ENCODE results near the gene EIF5. TPM values are rescaled to one million over a fixed set of nuclear protein-coding genes. Genes with fewer than 3 reads are reported as not detected.
A peak's percentile ranks its signal among the peaks of the same experiment; 100 is the strongest.

The EIF5 gene
- total RNA-seq, 1 experiment from 2014 or later, result 238 TPM

DNA sequence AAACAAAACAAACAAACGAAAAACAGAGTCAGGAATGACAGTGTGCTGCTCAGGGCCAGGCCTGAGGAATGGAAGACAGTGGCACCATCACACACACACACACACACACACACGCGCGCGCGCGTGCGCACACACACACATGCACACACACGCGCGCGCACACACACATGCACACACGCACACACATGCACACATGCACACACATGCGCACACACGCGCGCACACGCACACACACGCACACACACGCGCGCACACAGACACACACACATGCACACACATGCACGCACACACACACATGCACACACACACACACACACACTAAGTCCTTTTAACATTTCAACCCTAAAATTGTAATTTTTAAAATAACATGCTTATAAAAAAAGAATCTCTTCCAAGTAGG lies 38.0 kb downstream of the EIF5 start:
- Histone ChIP-seq H2AFZ (ENCODE audit: low read depth, low read length, poor library complexity, severe bottlenecking) (no peak overlapping the region), H3K9me2 (ENCODE audit: insufficient read depth) (no peaks in the 10 kb centered on the region), H3K4me2 (ENCODE audit: low read length) (peak overlapping the region; percentile 50), H3K9me3 (ENCODE audit: control insufficient read depth in 1 of 2, insufficient read depth in 1 of 2, low read depth in 1 of 2, low read length in 2 of 2) (no peaks in the 10 kb centered on the region), H3K36me3 (ENCODE audit: control insufficient read depth in 1 of 2, insufficient read depth in 2 of 2, low read length in 2 of 2) (no peaks in the 10 kb centered on the region), H3K27me3 (ENCODE audit: insufficient read depth, low read length) (no peaks in the 10 kb centered on the region), H3K79me2 (ENCODE audit: insufficient read depth, low read length) (no peaks in the 10 kb centered on the region), H3K9ac (ENCODE audit: low read length) (0 out of 2 replicates have a peak overlapping the region, but pooled peaks have one; percentile 1), H3K4me3 (replicated peaks in 1 of 2; ENCODE audit: low read depth in 1 of 2, low read length in 2 of 2) (peak overlapping the region in 1 of 2 experiments; percentile 4; a peak in 1 of 4 replicates), H3K27ac (ENCODE audit: low read depth, low read length) (no peak overlapping the region), H3K4me1 (ENCODE audit: control insufficient read depth in 1 of 2, insufficient read depth in 2 of 2, low read length in 2 of 2) (peaks cover 8 to 13% of the 10 kb centered on the region in 2 experiments), H4K20me1 (ENCODE audit: insufficient read depth) (no peaks in the 10 kb centered on the region)
- no TSS peak for BruUV-seq (replicated peaks)
- POLR2A ChIA-PET, result interaction anchor here (0.7 to 1.5 kb wide), 3 partner anchors 31 to 1067 kb away, joined by 3 to 6 read pairs (median 4); partner anchors contain the start of genes EIF5 and MOK
- TF ChIP-seq EZH2phosphoT487 (IDR thresholded peaks at IDR 0.05; ENCODE audit: borderline replicate concordance), result no peak
- TF ChIP-seq YY1 (IDR thresholded peaks at IDR 0.05; ENCODE audit: extremely low read depth, insufficient replicate concordance, low read depth, low read length), result no peak
- TF ChIP-seq SP1 (IDR thresholded peaks at IDR 0.05; ENCODE audit: low read depth), result no peak
- TF ChIP-seq CBX3 (IDR thresholded peaks at IDR 0.05; ENCODE audit: low read depth), result no peak
- no peak for TF ChIP-seq ZNF274 (IDR thresholded peaks at IDR 0.05; ENCODE audit: low read depth, low read length)
- TF ChIP-seq SRF (IDR thresholded peaks at IDR 0.05; ENCODE audit: low read depth), result no peak
- TF ChIP-seq POLR2A (IDR thresholded peaks at IDR 0.05; ENCODE audit: borderline replicate concordance, extremely low read depth, insufficient read depth, insufficient read length), result no peak
- TF ChIP-seq POLR2AphosphoS5 (IDR thresholded peaks at IDR 0.05; ENCODE audit: low read depth, low read length), result no peak
- TF ChIP-seq SIN3A (IDR thresholded peaks at IDR 0.05; ENCODE audit: low read depth), result no peak
- TF ChIP-seq, protein P1, sequence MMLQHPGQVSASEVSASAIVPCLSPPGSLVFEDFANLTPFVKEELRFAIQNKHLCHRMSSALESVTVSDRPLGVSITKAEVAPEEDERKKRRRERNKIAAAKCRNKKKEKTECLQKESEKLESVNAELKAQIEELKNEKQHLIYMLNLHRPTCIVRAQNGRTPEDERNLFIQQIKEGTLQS (IDR thresholded peaks at IDR 0.05), result no peak
- TF ChIP-seq FOSL1 (IDR thresholded peaks at IDR 0.05; ENCODE audit: low read depth), result no peak
- TF ChIP-seq, protein P2, sequence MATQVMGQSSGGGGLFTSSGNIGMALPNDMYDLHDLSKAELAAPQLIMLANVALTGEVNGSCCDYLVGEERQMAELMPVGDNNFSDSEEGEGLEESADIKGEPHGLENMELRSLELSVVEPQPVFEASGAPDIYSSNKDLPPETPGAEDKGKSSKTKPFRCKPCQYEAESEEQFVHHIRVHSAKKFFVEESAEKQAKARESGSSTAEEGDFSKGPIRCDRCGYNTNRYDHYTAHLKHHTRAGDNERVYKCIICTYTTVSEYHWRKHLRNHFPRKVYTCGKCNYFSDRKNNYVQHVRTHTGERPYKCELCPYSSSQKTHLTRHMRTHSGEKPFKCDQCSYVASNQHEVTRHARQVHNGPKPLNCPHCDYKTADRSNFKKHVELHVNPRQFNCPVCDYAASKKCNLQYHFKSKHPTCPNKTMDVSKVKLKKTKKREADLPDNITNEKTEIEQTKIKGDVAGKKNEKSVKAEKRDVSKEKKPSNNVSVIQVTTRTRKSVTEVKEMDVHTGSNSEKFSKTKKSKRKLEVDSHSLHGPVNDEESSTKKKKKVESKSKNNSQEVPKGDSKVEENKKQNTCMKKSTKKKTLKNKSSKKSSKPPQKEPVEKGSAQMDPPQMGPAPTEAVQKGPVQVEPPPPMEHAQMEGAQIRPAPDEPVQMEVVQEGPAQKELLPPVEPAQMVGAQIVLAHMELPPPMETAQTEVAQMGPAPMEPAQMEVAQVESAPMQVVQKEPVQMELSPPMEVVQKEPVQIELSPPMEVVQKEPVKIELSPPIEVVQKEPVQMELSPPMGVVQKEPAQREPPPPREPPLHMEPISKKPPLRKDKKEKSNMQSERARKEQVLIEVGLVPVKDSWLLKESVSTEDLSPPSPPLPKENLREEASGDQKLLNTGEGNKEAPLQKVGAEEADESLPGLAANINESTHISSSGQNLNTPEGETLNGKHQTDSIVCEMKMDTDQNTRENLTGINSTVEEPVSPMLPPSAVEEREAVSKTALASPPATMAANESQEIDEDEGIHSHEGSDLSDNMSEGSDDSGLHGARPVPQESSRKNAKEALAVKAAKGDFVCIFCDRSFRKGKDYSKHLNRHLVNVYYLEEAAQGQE (IDR thresholded peaks at IDR 0.05; ENCODE audit: low read depth), result no peak
- TF ChIP-seq ZFX (IDR thresholded peaks at IDR 0.05), result no peak
- TF ChIP-seq EZH2 (IDR thresholded peaks at IDR 0.05), result no peak
- TF ChIP-seq CEBPB (IDR thresholded peaks at IDR 0.05; ENCODE audit: low read depth), result no peak
- TF ChIP-seq, protein P3, sequence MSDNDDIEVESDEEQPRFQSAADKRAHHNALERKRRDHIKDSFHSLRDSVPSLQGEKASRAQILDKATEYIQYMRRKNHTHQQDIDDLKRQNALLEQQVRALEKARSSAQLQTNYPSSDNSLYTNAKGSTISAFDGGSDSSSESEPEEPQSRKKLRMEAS (IDR thresholded peaks at IDR 0.05), result no peak
- TF ChIP-seq, protein P4, sequence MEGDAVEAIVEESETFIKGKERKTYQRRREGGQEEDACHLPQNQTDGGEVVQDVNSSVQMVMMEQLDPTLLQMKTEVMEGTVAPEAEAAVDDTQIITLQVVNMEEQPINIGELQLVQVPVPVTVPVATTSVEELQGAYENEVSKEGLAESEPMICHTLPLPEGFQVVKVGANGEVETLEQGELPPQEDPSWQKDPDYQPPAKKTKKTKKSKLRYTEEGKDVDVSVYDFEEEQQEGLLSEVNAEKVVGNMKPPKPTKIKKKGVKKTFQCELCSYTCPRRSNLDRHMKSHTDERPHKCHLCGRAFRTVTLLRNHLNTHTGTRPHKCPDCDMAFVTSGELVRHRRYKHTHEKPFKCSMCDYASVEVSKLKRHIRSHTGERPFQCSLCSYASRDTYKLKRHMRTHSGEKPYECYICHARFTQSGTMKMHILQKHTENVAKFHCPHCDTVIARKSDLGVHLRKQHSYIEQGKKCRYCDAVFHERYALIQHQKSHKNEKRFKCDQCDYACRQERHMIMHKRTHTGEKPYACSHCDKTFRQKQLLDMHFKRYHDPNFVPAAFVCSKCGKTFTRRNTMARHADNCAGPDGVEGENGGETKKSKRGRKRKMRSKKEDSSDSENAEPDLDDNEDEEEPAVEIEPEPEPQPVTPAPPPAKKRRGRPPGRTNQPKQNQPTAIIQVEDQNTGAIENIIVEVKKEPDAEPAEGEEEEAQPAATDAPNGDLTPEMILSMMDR (IDR thresholded peaks at IDR 0.05 in 2 of 3, conservative IDR thresholded peaks at IDR 0.05 in 1 of 3; ENCODE audit: borderline replicate concordance in 1 of 3, insufficient read depth in 1 of 3, low read depth in 2 of 3, low read length in 2 of 3), result no peak
- TF ChIP-seq, protein P5, sequence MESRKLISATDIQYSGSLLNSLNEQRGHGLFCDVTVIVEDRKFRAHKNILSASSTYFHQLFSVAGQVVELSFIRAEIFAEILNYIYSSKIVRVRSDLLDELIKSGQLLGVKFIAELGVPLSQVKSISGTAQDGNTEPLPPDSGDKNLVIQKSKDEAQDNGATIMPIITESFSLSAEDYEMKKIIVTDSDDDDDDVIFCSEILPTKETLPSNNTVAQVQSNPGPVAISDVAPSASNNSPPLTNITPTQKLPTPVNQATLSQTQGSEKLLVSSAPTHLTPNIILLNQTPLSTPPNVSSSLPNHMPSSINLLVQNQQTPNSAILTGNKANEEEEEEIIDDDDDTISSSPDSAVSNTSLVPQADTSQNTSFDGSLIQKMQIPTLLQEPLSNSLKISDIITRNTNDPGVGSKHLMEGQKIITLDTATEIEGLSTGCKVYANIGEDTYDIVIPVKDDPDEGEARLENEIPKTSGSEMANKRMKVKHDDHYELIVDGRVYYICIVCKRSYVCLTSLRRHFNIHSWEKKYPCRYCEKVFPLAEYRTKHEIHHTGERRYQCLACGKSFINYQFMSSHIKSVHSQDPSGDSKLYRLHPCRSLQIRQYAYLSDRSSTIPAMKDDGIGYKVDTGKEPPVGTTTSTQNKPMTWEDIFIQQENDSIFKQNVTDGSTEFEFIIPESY (IDR thresholded peaks at IDR 0.05; ENCODE audit: extremely low read depth, insufficient replicate concordance, low read length), result no peak
- no peak for TF ChIP-seq JUND (IDR thresholded peaks at IDR 0.05)
- no peak for ATAC-seq
- intact Hi-C loops (cut with micrococcal nuclease), result no loop called here
- DNase-seq (ENCODE audit: low read depth, low spot score), result no peak
- RAD21 ChIA-PET (ENCODE audit: low non-redundant PET in 1 of 2, low total read pairs in 2 of 2, uncharacterized antibody in 2 of 2, unreplicated experiment in 2 of 2), result no interaction called here
- CTCF ChIA-PET, result interaction anchor here (1.3 kb wide), 1 partner anchor 19 kb away, joined by 7 read pairs; no protein-coding TSS in a partner anchor

All from HCT116 (cell line).